ENCODE measurements around the gene ST7. TPM values are rescaled to one million over a fixed set of nuclear protein-coding genes. Genes with fewer than 3 reads are reported as not detected.

Gene ST7
- total RNA-seq, 2 donors from 2014 or later = 24.6 to 34.3 TPM

DNA sequence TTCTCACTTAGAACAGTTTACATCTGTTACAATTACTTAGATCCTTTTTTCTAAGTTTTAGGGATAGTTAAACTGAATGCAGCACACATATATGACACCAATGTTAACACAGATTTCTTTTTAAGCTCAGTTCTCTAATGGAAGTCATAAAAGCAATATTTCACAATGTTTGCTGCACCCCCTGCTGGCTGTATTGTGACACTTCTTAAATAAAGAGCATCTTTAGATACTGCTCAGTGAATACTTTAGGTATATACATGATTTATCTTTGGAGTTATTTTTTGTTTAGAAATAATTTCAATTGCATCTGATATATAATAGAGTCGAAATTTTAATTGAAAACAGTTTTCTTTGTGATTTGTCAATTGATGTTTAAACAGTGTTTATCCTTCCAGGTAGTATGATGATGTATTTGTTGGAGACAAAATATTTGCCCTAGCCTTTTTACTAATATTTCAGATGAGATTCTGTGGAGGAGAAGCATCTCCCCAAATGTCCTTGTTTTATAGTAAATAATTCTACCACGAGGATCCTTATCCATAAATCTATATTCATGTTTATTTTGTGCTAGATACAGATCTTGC is 174.4 kb downstream of the ST7 start:
- DNase-seq = peak; percentile 48 to 67 (median 66)
- TF ChIP-seq, protein P1, sequence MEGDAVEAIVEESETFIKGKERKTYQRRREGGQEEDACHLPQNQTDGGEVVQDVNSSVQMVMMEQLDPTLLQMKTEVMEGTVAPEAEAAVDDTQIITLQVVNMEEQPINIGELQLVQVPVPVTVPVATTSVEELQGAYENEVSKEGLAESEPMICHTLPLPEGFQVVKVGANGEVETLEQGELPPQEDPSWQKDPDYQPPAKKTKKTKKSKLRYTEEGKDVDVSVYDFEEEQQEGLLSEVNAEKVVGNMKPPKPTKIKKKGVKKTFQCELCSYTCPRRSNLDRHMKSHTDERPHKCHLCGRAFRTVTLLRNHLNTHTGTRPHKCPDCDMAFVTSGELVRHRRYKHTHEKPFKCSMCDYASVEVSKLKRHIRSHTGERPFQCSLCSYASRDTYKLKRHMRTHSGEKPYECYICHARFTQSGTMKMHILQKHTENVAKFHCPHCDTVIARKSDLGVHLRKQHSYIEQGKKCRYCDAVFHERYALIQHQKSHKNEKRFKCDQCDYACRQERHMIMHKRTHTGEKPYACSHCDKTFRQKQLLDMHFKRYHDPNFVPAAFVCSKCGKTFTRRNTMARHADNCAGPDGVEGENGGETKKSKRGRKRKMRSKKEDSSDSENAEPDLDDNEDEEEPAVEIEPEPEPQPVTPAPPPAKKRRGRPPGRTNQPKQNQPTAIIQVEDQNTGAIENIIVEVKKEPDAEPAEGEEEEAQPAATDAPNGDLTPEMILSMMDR (IDR thresholded peaks at IDR 0.05) = peak; percentile 36 to 80 (median 70)
- TF ChIP-seq POLR2A (IDR thresholded peaks at IDR 0.05) = no peak
- intact Hi-C loops (cut with DNase I) = loop anchor here (5.0 kb wide), 2 partner anchors 140 to 195 kb away; no protein-coding TSS in a partner anchor
- no peaks in the 10 kb centered on the region for H3K9me3 ChIP-seq
- WGBS, 2 donors = 3 to 8% methylated on average over 2 of the region's 2 CpGs
- H3K36me3 ChIP-seq (replicated peaks in 1 of 2; ENCODE audit: insufficient read depth in 1 of 2, low read depth in 2 of 2) = no peaks in the 10 kb centered on the region
- peak; percentile 49 for ATAC-seq
- no peaks in the 10 kb centered on the region for H3K27me3 ChIP-seq
- peaks cover 11% of the 10 kb centered on the region for H3K4me1 ChIP-seq
- no peak overlapping the region for H3K4me3 ChIP-seq
- H3K27ac ChIP-seq = no peak overlapping the region

DNA sequence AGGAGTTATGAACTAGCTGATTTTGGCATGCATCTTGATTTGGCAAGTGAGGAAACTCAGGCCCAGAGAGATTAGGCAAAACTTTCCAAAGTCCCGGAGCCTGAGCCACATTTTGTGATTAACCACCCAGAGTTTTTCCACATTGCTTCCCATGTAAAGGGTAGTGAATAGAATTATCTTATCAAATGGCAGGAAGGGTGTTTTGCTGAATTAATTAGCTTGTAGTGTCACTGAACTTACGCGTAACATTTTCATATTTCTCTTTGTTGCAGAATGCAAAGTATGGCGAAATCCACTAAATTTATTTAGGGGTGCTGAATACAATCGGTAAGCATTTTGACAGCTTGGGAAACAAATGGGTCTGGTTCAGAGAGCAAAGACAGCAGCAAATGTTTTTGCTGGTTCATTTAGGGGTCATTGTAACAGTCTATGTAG is 176.2 kb downstream of the ST7 start:
- ATAC-seq = no peak
- TF ChIP-seq, protein P1 (IDR thresholded peaks at IDR 0.05) = no peak
- no peak for TF ChIP-seq POLR2A (IDR thresholded peaks at IDR 0.05)
- Histone ChIP-seq H3K27ac (no peak overlapping the region), H3K9me3 (no peaks in the 10 kb centered on the region), H3K27me3 (no peaks in the 10 kb centered on the region), H3K4me3 (no peak overlapping the region), H3K4me1 (peaks cover 6% of the 10 kb centered on the region), H3K36me3 (replicated peaks in 1 of 2; ENCODE audit: insufficient read depth in 1 of 2, low read depth in 2 of 2) (no peaks in the 10 kb centered on the region)
- no peak for DNase-seq
- 60 to 62% methylated on average over 5 of the region's 5 CpGs for WGBS, 2 donors
- intact Hi-C loops (cut with DNase I) = loop anchor here (5.0 kb wide), 2 partner anchors 142 to 197 kb away; no protein-coding TSS in a partner anchor

DNA sequence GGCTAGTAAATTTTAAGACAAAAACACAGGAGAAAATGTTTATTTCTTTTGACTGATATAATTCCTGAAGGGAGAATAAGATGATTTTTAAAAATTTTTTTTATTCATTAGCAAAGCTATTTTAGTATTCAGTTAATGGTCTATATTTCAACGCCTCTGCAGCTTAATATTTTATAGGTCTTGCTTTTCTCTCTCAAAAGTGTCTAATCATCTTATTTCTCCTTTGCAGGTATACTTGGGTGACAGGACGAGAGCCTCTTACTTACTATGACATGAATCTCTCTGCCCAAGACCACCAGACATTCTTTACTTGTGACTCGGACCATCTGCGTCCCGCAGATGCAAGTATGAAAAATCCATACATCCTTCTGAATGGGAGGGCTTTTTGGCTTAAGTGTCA is 177.0 kb downstream of the ST7 start:
- no peaks in the 10 kb centered on the region for H3K4me1 ChIP-seq
- no peaks in the 10 kb centered on the region for H3K36me3 ChIP-seq (replicated peaks in 1 of 2; ENCODE audit: insufficient read depth in 1 of 2, low read depth in 2 of 2)
- H3K27me3 ChIP-seq = no peaks in the 10 kb centered on the region
- DNase-seq (no peak), ATAC-seq (no peak)
- WGBS, 2 donors = 95 to 97% methylated on average over 5 of the region's 5 CpGs
- H3K4me3 ChIP-seq = no peak overlapping the region
- TF ChIP-seq, protein P1 (IDR thresholded peaks at IDR 0.05) = no peak
- H3K9me3 ChIP-seq = no peaks in the 10 kb centered on the region
- no peak overlapping the region for H3K27ac ChIP-seq
- intact Hi-C loops (cut with DNase I) = no loop called here

DNA sequence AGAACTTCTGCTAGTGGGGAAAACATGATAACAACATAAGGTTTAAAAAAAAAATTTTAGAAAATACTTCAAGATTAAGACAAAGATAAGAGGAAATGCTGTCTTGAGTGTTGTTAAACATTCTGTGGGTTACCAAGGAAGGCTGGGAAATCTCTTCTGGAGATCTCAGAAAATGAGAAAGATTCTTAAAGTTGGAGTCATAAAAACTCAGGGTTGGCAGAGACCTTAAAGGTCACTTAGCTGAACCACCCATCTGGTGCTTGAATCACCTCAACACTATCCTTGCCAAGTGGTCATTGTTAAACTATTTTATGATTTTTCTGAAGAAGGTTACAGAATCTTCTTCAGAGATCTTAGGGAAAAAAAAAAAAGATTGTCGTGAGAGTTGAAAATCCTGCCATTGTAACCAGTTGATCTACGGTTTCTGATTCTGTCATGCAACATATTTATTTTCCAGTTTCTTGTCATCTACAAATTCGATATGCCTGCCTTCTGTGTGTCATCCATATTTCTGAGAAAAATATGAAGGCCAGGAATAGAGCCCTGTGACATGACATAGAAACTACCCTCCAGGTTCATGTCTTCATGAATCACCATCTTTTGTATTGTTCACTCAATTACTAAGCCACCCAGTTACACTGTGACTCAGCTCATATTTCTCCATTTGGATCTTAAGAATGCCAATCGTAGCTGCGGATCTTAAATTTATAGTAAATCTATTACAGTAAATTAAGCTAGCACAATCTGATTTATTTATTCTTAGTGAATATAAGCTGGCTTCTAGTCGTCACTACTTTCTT is 179.2 kb downstream of the ST7 start:
- intact Hi-C loops (cut with DNase I) = no loop called here
- Histone ChIP-seq H3K9me3 (no peaks in the 10 kb centered on the region), H3K4me1 (no peaks in the 10 kb centered on the region), H3K27me3 (no peaks in the 10 kb centered on the region), H3K27ac (no peak overlapping the region), H3K4me3 (no peak overlapping the region), H3K36me3 (replicated peaks in 1 of 2; ENCODE audit: insufficient read depth in 1 of 2, low read depth in 2 of 2) (no peaks in the 10 kb centered on the region)
- 87 to 90% methylated on average over 6 of the region's 6 CpGs for whole genome bisulfite sequencing, 2 donors
- TF ChIP-seq, protein P1 (IDR thresholded peaks at IDR 0.05) = no peak
- TF ChIP-seq POLR2A (IDR thresholded peaks at IDR 0.05) = no peak
- DNase-seq (no peak), ATAC-seq (no peak)
